ENCODE measurements around the gene TUBGCP3.
"Not testable (repeated sequence)": the region's sequence is repeated elsewhere in the genome, so short reads cannot be mapped to it uniquely, and the experiment has no call there.

The TUBGCP3 gene

GRCh38 chr13:112587764-112588489, at the start of gene TUBGCP3:
Gene TUBGCP3 (minus strand): TSS chr13:112588153. CDS start chr13:112587980, 173 bp downstream.
- TF ChIP-seq POLR2A (IDR thresholded peaks at IDR 0.05; ENCODE audit: low read depth, low read length), result peak; percentile 84
- peak; percentile 95 for DNase-seq (ENCODE audit: insufficient read length, low spot score)
- FAIRE-seq, result peak; percentile 89

DNA sequence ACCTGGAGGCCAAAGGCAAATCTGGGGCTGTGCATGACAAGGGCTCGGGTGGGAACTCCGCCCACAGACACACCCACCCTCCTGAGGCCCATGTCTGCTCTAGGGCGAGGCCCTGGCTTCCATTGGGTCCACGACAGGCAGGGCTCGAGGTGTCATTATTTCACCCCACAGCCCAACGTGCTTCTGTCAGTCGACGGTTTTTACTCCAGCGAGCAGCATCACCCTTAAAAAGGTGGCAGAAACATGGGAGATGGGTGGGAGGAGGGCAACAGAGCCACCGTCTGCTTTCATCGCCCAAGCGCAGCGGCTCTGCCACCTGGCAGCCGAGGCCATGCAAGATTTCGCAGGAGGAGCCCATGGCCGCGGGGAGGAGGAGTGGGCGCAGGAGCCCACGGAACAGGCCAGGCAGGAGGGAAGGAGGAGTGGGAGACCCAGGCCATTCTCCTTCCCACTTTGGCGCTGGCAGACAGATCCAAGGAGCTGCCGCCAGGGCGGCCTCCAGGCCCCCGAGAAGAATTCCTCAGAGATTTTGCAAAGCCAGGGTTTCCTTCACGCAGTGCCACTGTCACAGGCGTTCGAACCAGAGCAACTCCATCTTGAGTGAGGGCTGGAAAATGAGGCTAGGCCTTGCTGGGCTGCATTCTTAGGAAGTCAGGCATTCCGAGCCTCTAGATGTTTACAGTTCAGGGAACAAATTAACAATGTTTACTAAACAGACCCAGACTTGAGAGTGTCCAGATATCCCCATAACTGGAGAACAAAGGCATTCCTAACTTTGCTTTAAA, 49.3 kb upstream of the TUBGCP3 start:
- no peak for TF ChIP-seq POLR2A (IDR thresholded peaks at IDR 0.05; ENCODE audit: low read depth, low read length)
- FAIRE-seq (no peak), DNase-seq (ENCODE audit: insufficient read length, low spot score) (no peak)

GRCh38 chr13:112636401-112636975, 48.5 kb upstream of the TUBGCP3 start:
- TF ChIP-seq POLR2A (IDR thresholded peaks at IDR 0.05; ENCODE audit: low read depth, low read length), result no peak
- FAIRE-seq (no peak), DNase-seq (ENCODE audit: insufficient read length, low spot score) (no peak)

GRCh38 chr13:112635323-112635722, 47.4 kb upstream of the TUBGCP3 start:
- no peak for TF ChIP-seq POLR2A (IDR thresholded peaks at IDR 0.05; ENCODE audit: low read depth, low read length)
- no peak for FAIRE-seq
- DNase-seq (ENCODE audit: insufficient read length, low spot score), result no peak

GRCh38 chr13:112634102-112634501, 46.1 kb upstream of the TUBGCP3 start:
- no peak for TF ChIP-seq POLR2A (IDR thresholded peaks at IDR 0.05; ENCODE audit: low read depth, low read length)
- DNase-seq (ENCODE audit: insufficient read length, low spot score) (no peak), FAIRE-seq (no peak)

- FAIRE-seq; DNase-seq (ENCODE audit: insufficient read length, low spot score): not testable (repeated sequence)
Observed at GRCh38 chr13:112630226-112630625, 42.3 kb upstream of the TUBGCP3 start.

- no peak for TF ChIP-seq POLR2A (IDR thresholded peaks at IDR 0.05; ENCODE audit: low read depth, low read length)
- no peak for FAIRE-seq
- DNase-seq (ENCODE audit: insufficient read length, low spot score), result no peak
Observed at GRCh38 chr13:112629161-112629560, 41.2 kb upstream of the TUBGCP3 start.

DNA sequence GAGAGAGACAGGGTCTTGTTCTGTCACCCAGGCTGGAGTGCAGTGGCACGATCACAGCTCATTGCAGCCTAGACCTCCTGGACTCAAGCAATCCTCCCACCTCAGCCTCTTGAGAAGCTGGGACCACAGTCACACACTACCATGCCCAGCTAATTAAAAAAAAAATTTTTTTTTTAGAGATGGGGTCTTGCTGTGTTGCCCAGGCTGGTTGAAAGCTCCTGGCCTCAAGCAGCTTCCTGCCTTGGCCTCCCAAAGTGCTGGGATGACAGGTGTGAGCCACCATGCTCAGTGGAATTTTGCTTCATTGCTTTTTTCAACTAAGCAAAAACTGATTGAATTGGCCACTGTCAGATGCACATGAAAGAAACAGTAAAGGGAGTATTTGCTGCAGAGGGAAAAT, 39.7 kb upstream of the TUBGCP3 start:
- DNase-seq (ENCODE audit: insufficient read length, low spot score); FAIRE-seq: not testable (repeated sequence)

GRCh38 chr13:112627161-112627560, 39.2 kb upstream of the TUBGCP3 start:
- FAIRE-seq (no peak), DNase-seq (ENCODE audit: insufficient read length, low spot score) (no peak)
- no peak for TF ChIP-seq POLR2A (IDR thresholded peaks at IDR 0.05; ENCODE audit: low read depth, low read length)

GRCh38 chr13:112626761-112627160, 38.8 kb upstream of the TUBGCP3 start:
- no peak for TF ChIP-seq POLR2A (IDR thresholded peaks at IDR 0.05; ENCODE audit: low read depth, low read length)

GRCh38 chr13:112626124-112626523, 38.2 kb upstream of the TUBGCP3 start:
- no peak for DNase-seq (ENCODE audit: insufficient read length, low spot score)
- no peak for TF ChIP-seq POLR2A (IDR thresholded peaks at IDR 0.05; ENCODE audit: low read depth, low read length)
- FAIRE-seq, result no peak

More at GRCh38 chr13:112626761-112627160, 38.8 kb upstream of the TUBGCP3 start:
- DNase-seq (ENCODE audit: insufficient read length, low spot score) (no peak), FAIRE-seq (no peak)

- FAIRE-seq (no peak), DNase-seq (ENCODE audit: insufficient read length, low spot score) (no peak)
- TF ChIP-seq POLR2A (IDR thresholded peaks at IDR 0.05; ENCODE audit: low read depth, low read length), result no peak
Observed at GRCh38 chr13:112625698-112626097, 37.7 kb upstream of the TUBGCP3 start.

DNA sequence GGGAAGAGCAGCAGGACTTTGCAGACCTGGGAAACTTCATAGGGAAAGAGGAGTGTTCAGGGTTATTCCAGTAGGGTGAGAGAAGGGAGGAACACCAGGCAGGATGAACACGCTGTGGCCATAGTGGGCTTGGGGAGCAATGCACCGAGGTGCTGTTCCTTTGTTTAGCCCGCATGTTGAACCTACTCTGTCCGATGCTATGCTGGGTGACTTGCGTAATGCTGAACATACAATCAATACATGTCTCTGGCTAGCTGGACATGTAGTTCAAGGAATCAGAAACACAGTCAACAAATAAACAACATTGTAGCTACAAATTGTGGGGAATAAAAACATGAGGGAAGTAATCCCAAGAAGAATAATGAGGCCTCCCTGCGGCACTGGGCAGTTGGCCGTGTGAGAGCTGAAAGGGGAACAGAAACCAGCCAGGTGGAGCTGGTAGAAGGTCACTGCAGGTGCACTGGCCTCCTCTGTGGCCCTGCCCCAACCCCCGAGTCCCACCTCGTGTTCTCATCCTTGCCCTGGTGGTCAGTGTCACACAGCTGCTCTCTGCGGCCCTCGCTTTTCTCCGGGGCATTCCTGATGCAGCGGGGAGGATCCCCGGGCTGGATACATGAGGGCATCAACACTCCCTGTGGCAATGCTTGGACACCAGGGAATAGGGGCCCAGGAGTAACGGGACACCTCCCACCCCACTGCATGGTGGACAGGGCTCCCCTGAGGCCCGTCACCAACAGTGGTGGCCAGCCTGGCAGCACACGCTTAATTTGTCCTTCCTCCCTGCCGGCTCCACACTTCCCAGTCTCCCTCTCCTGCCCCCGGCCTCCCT, 36.9 kb upstream of the TUBGCP3 start:
- FAIRE-seq, result no peak
- no peak for DNase-seq (ENCODE audit: insufficient read length, low spot score)
- TF ChIP-seq POLR2A (IDR thresholded peaks at IDR 0.05; ENCODE audit: low read depth, low read length), result no peak

- no peak for FAIRE-seq
- DNase-seq (ENCODE audit: insufficient read length, low spot score), result no peak
- no peak for TF ChIP-seq POLR2A (IDR thresholded peaks at IDR 0.05; ENCODE audit: low read depth, low read length)
Observed at GRCh38 chr13:112624040-112624439, 36.1 kb upstream of the TUBGCP3 start.

Data from H54 (cell line).